HepG2 (cell line): ENCODE results near the gene ZCCHC8. TPM values are rescaled to one million over a fixed set of nuclear protein-coding genes. Genes with fewer than 3 reads are reported as not detected.

Source experiments
- ATRX ChIP-seq: sonication (generic); formaldehyde crosslinking; IDR thresholded peaks from 2 replicates; pipeline ENCODE4 v1.4.0; 2020; ENCODE audit warnings: missing genetic modification reagents, borderline replicate concordance
- GZF1 ChIP-seq: sonication (generic); formaldehyde crosslinking; IDR thresholded peaks from 2 replicates; pipeline ENCODE4 v1.5.1; 2020; ENCODE audit warnings: mild to moderate bottlenecking, missing genetic modification reagents
- KDM1A ChIP-seq: IDR thresholded peaks from 2 replicates; pipeline ENCODE4 v1.6.1; 2016; ENCODE audit warnings: missing compliant biosample characterization
- MAFF ChIP-seq: IDR thresholded peaks from 2 replicates; pipeline ENCODE4 v1.6.1; 2011; ENCODE audit warnings: low read depth, low read length, improper control_type of control experiment
- MIXL1 ChIP-seq: IDR thresholded peaks from 2 replicates; pipeline ENCODE4 v1.6.1; 2016
- MXI1 ChIP-seq: IDR thresholded peaks from 3 replicates; pipeline ENCODE4 v1.6.1; 2012; ENCODE audit warnings: low read depth, low read length, inconsistent platforms, borderline replicate concordance
- NCOA5 ChIP-seq: sonication (generic); formaldehyde crosslinking; IDR thresholded peaks from 2 replicates; pipeline ENCODE4 v1.4.0; 2020; ENCODE audit warnings: missing genetic modification reagents
- RBM22 ChIP-seq: fragments of 200-400 bp; formaldehyde crosslinking; optimal IDR thresholded peaks from 2 replicates; pipeline ENCODE3; 2017; ENCODE audit warnings: mild to moderate bottlenecking, low read length, moderate library complexity
- RXRA ChIP-seq: sonication (generic); formaldehyde crosslinking; IDR thresholded peaks from 2 replicates; pipeline ENCODE4 v1.5.1; 2020; ENCODE audit warnings: missing genetic modification reagents
- SP5 ChIP-seq: IDR thresholded peaks from 2 replicates; pipeline ENCODE4 v1.6.1; 2016; ENCODE audit warnings: low read depth, borderline replicate concordance
- ZNF230 ChIP-seq: sonication (generic); formaldehyde crosslinking; IDR thresholded peaks from 2 replicates; pipeline ENCODE4 v1.4.0; 2020; ENCODE audit warnings: mild to moderate bottlenecking, missing genetic modification reagents
- ZNF350 ChIP-seq: sonication (generic); formaldehyde crosslinking; IDR thresholded peaks from 2 replicates; pipeline ENCODE4 v1.4.0; 2020; ENCODE audit warnings: mild to moderate bottlenecking, low read depth, missing genetic modification reagents, borderline replicate concordance
- ZNF773 ChIP-seq: sonication (generic); formaldehyde crosslinking; IDR thresholded peaks from 2 replicates; pipeline ENCODE4 v1.4.0; 2020; ENCODE audit warnings: missing genetic modification reagents, borderline replicate concordance
- polyA plus RNA-seq, 8 experiments: library from polyadenylated mRNA; depleted of rRNA in 3 of 8; stranded (reverse) in 7 of 8; unstranded in 1 of 8; fragments of >200 nt; fragmentation: Illumina TruSeq in 4 of 8; extraction: Trizol in 4 of 8; gene quantifications; 2 replicates each; pipeline versions ENCODE4 v1.2.1 to v1.2.3, GENCODE V29; 2011 to 2016; ENCODE audit warnings: low read depth in 4 of 8, missing spikeins in 1 of 8, mixed read lengths in 1 of 8; ENCODE audit not compliant: insufficient read depth in 1 of 8
- total RNA-seq, 5 experiments: library from RNA; depleted of rRNA; stranded (reverse); fragments of >200 nt; fragmentation: Illumina TruSeq; extraction: Trizol; gene quantifications; 2 replicates each; pipeline ENCODE4 v1.2.3, GENCODE V29; 2016; ENCODE audit warnings: low read depth in 1 of 5
- TF ChIP-seq, protein P1 (sequence below): sonication (generic); formaldehyde crosslinking; IDR thresholded peaks from 2 replicates; pipeline ENCODE4 v1.4.0; 2020; ENCODE audit warnings: missing genetic modification reagents
- TF ChIP-seq, protein P2 (sequence below), 2 experiments: sonication (generic) in 1 of 2; formaldehyde crosslinking in 1 of 2; IDR thresholded peaks; 2 replicates each; pipeline versions ENCODE4 v1.5.1 to v1.6.1; 2011 to 2020; ENCODE audit warnings: borderline replicate concordance in 1 of 2, low read depth in 1 of 2, low read length in 1 of 2, mild to moderate bottlenecking in 1 of 2, missing genetic modification reagents in 1 of 2, moderate library complexity in 1 of 2
- TF ChIP-seq, protein P3 (sequence below): IDR thresholded peaks from 2 replicates; pipeline ENCODE4 v1.6.1; 2016; ENCODE audit warnings: low read depth, borderline replicate concordance
- TF ChIP-seq, protein P4 (sequence below): sonication (generic); formaldehyde crosslinking; IDR thresholded peaks from 2 replicates; pipeline ENCODE4 v1.5.0; 2020; ENCODE audit warnings: missing genetic modification reagents
- TF ChIP-seq, protein P5 (sequence below): sonication (generic); formaldehyde crosslinking; IDR thresholded peaks from 2 replicates; pipeline ENCODE4 v1.9.0; 2021; ENCODE audit warnings: missing genetic modification reagents, borderline replicate concordance
- TF ChIP-seq, protein P6 (sequence below): sonication (generic); formaldehyde crosslinking; IDR thresholded peaks from 2 replicates; pipeline ENCODE4 v1.5.0; 2020; ENCODE audit warnings: mild to moderate bottlenecking, missing genetic modification reagents

ZCCHC8 gene
- total and polyA plus RNA-seq, 2 of the 13 experiments (the other 11 are each of a cell fraction or from before 2014, with no cell fraction given), result 18.6 to 20.9 TPM

DNA sequence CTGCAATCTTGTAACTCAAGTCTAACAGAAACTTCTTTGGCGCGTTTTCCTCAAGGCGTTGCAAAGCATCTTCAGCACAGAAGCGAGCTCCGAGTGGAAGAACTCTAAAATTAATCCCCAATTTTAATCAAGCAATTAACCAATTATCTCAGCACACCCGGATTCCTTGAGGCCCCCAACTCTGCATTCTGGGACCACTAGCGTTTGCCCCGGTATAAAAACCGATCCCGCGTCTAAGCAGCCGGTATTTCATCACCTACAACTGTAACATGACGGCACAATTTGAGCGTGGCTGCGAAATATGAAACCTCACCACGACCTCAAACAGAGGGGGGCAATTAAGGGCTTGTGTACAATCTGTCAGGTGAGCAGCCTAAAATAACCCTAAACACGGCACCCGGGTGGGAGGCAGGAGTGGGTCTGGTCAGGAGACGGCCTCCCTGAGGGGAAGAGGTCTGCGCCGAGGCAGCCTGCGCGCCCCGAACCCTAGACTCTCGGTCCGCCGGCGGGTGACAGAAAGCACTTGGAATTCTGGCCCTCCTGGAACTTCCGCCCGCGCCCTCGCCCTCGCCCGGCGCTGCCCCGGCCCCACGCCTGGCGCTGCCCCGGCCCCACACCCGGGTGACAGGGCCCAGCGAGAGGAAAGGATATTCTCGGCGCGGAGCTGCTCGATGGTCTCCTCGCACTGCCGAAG lies 594 bp downstream of the ZCCHC8 start (continued):
- TF ChIP-seq, protein P1, sequence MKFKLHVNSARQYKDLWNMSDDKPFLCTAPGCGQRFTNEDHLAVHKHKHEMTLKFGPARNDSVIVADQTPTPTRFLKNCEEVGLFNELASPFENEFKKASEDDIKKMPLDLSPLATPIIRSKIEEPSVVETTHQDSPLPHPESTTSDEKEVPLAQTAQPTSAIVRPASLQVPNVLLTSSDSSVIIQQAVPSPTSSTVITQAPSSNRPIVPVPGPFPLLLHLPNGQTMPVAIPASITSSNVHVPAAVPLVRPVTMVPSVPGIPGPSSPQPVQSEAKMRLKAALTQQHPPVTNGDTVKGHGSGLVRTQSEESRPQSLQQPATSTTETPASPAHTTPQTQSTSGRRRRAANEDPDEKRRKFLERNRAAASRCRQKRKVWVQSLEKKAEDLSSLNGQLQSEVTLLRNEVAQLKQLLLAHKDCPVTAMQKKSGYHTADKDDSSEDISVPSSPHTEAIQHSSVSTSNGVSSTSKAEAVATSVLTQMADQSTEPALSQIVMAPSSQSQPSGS, result no peak
- no peak for TF ChIP-seq MIXL1
- no peak; the same call in 1 of the 2 replicates for TF ChIP-seq ZNF350
- no peak for TF ChIP-seq NCOA5
- TF ChIP-seq GZF1 (CRISPR knock-in tag), result no peak
- no peak for TF ChIP-seq ATRX (CRISPR knock-in tag)
- TF ChIP-seq, protein P2, sequence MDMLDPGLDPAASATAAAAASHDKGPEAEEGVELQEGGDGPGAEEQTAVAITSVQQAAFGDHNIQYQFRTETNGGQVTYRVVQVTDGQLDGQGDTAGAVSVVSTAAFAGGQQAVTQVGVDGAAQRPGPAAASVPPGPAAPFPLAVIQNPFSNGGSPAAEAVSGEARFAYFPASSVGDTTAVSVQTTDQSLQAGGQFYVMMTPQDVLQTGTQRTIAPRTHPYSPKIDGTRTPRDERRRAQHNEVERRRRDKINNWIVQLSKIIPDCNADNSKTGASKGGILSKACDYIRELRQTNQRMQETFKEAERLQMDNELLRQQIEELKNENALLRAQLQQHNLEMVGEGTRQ (IDR thresholded peaks at IDR 0.05; ENCODE audit: low read depth, low read length), result no peak
- TF ChIP-seq, protein P2 (CRISPR knock-in tag; IDR thresholded peaks at IDR 0.05; ENCODE audit: borderline replicate concordance), result no peak
- no peak for TF ChIP-seq RBM22
- no peak for TF ChIP-seq KDM1A (CRISPR knock-in tag)
- TF ChIP-seq, protein P3, sequence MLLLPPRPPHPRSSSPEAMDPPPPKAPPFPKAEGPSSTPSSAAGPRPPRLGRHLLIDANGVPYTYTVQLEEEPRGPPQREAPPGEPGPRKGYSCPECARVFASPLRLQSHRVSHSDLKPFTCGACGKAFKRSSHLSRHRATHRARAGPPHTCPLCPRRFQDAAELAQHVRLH (CRISPR knock-in tag), result peak; percentile 69; the same call in 1 of the 2 replicates
- TF ChIP-seq MAFF, result no peak
- TF ChIP-seq ZNF773 (CRISPR knock-in tag), result no peak
- TF ChIP-seq ZNF230 (CRISPR knock-in tag), result no peak
- TF ChIP-seq, protein P4, sequence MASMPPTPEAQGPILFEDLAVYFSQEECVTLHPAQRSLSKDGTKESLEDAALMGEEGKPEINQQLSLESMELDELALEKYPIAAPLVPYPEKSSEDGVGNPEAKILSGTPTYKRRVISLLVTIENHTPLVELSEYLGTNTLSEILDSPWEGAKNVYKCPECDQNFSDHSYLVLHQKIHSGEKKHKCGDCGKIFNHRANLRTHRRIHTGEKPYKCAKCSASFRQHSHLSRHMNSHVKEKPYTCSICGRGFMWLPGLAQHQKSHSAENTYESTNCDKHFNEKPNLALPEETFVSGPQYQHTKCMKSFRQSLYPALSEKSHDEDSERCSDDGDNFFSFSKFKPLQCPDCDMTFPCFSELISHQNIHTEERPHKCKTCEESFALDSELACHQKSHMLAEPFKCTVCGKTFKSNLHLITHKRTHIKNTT (CRISPR knock-in tag), result no peak
- TF ChIP-seq RXRA (CRISPR knock-in tag), result 0 out of 2 replicates have a peak, but pooled peaks have one; percentile 6
- no peak for TF ChIP-seq MXI1
- no peak for TF ChIP-seq SP5 (CRISPR knock-in tag)
- TF ChIP-seq, protein P5, sequence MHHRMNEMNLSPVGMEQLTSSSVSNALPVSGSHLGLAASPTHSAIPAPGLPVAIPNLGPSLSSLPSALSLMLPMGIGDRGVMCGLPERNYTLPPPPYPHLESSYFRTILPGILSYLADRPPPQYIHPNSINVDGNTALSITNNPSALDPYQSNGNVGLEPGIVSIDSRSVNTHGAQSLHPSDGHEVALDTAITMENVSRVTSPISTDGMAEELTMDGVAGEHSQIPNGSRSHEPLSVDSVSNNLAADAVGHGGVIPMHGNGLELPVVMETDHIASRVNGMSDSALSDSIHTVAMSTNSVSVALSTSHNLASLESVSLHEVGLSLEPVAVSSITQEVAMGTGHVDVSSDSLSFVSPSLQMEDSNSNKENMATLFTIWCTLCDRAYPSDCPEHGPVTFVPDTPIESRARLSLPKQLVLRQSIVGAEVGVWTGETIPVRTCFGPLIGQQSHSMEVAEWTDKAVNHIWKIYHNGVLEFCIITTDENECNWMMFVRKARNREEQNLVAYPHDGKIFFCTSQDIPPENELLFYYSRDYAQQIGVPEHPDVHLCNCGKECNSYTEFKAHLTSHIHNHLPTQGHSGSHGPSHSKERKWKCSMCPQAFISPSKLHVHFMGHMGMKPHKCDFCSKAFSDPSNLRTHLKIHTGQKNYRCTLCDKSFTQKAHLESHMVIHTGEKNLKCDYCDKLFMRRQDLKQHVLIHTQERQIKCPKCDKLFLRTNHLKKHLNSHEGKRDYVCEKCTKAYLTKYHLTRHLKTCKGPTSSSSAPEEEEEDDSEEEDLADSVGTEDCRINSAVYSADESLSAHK (CRISPR knock-in tag), result no peak
- TF ChIP-seq, protein P6, sequence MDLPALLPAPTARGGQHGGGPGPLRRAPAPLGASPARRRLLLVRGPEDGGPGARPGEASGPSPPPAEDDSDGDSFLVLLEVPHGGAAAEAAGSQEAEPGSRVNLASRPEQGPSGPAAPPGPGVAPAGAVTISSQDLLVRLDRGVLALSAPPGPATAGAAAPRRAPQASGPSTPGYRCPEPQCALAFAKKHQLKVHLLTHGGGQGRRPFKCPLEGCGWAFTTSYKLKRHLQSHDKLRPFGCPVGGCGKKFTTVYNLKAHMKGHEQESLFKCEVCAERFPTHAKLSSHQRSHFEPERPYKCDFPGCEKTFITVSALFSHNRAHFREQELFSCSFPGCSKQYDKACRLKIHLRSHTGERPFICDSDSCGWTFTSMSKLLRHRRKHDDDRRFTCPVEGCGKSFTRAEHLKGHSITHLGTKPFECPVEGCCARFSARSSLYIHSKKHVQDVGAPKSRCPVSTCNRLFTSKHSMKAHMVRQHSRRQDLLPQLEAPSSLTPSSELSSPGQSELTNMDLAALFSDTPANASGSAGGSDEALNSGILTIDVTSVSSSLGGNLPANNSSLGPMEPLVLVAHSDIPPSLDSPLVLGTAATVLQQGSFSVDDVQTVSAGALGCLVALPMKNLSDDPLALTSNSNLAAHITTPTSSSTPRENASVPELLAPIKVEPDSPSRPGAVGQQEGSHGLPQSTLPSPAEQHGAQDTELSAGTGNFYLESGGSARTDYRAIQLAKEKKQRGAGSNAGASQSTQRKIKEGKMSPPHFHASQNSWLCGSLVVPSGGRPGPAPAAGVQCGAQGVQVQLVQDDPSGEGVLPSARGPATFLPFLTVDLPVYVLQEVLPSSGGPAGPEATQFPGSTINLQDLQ (CRISPR knock-in tag), result no peak
